ENCODE results near the gene DNAAF6. TPM values are rescaled to one million over a fixed set of nuclear protein-coding genes. Genes with fewer than 3 reads are reported as not detected.
"Not testable (repeated sequence)": the region's sequence is repeated elsewhere in the genome, so short reads cannot be mapped to it uniquely, and the experiment has no call there.

The DNAAF6 gene
- total RNA-seq, 6 experiments from 2014 or later = not detected

DNA sequence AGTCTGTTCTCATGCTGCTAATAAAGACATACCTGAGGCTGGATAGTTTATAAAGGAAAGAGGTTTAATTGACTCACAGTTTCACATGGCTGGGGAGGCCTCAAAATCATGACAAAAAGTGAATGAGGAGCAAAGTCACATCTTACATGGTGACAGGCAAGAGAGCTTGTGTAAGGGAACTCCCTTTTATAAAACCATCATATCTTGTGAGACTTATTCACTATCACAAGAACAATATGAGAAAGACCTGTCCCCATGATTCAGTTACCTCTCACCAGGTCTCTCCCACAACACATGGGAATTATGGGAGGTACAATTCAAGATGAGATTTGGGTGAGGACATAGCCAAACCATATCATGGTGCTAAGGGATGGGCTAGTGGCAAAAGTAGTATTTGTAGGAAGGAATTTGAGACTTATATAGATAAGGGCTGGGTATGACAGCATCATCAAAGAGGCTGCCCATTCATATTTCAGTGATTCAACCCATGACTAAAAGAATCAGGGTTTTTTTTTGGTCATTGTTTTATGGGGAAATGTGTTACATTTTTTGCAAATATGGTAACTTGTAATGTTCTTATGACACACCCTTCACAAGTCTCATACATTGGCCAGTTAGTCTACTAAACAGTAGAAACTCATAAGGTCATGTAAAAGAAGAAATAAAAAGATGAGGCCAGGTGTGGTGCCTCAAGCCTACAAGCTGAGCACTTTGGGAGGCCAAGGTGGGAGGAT is 34.9 kb upstream of the DNAAF6 start:
- Mint-ChIP-seq H3K9me3 (no peaks in the 10 kb centered on the region), H3K4me3 (no peak overlapping the region), H3K4me1 (ENCODE audit: low read depth) (no peaks in the 10 kb centered on the region), H3K27ac (no peak overlapping the region), H3K36me3 (ENCODE audit: low read depth) (no peaks in the 10 kb centered on the region), H3K27me3 (ENCODE audit: insufficient read depth) (peaks cover under 1% of the 10 kb centered on the region; the same call in 1 of the 2 replicates)
- TF ChIP-seq, protein P1, sequence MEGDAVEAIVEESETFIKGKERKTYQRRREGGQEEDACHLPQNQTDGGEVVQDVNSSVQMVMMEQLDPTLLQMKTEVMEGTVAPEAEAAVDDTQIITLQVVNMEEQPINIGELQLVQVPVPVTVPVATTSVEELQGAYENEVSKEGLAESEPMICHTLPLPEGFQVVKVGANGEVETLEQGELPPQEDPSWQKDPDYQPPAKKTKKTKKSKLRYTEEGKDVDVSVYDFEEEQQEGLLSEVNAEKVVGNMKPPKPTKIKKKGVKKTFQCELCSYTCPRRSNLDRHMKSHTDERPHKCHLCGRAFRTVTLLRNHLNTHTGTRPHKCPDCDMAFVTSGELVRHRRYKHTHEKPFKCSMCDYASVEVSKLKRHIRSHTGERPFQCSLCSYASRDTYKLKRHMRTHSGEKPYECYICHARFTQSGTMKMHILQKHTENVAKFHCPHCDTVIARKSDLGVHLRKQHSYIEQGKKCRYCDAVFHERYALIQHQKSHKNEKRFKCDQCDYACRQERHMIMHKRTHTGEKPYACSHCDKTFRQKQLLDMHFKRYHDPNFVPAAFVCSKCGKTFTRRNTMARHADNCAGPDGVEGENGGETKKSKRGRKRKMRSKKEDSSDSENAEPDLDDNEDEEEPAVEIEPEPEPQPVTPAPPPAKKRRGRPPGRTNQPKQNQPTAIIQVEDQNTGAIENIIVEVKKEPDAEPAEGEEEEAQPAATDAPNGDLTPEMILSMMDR (IDR thresholded peaks at IDR 0.05) = no peak
- DNase-seq = no peak

DNA sequence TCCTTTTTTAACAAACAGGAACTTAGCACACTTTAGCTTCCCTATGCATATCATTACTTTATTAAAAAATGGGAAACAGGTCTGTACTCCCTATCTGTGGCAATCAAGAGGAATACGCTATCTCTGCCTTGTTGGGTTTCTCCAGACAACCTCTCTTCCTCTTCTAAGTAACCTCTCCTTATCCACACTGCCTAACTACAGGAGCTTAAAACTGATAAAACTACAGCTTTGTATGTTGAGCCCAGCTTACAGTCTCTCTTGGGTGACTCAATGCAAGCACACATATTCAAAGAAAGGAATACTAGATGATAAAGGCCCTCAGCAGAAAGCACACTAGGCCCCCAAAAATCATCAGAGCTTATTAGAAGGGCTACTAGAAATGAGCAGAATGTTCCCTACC is 9.1 kb upstream of the DNAAF6 start:
- no peaks in the 10 kb centered on the region for H3K4me1 Mint-ChIP-seq (ENCODE audit: low read depth)
- H3K4me3 Mint-ChIP-seq = no peak overlapping the region
- H3K27me3 Mint-ChIP-seq (ENCODE audit: insufficient read depth) = peaks cover 2% of the 10 kb centered on the region; the same call in 1 of the 2 replicates
- no peak overlapping the region for H3K27ac Mint-ChIP-seq
- no peaks in the 10 kb centered on the region for H3K36me3 Mint-ChIP-seq (ENCODE audit: low read depth)
- TF ChIP-seq, protein P1 (IDR thresholded peaks at IDR 0.05) = no peak
- no peaks in the 10 kb centered on the region for H3K9me3 Mint-ChIP-seq
- DNase-seq = no peak

DNA sequence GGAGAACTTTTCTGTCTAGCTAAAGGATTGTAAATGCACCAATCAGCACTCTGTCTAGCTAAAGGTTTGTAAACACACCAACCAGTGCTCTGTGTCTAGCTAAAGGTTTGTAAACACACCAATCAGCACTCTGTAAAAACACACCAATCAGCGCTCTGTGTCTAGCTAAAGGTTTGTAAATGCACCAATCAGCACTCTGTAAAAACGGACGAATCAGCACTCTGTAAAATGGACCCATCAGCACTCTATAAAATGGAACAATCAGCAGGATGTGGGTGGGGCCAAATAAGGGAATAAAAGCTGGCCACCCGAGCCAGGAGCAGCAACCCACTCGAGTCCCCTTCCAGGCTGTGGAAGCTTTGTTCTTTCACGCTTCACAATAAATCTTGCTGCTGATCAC is 8.3 kb upstream of the DNAAF6 start:
- not testable (repeated sequence) for DNase-seq; H3K27me3 Mint-ChIP-seq (ENCODE audit: insufficient read depth); H3K9me3 Mint-ChIP-seq; H3K4me1 Mint-ChIP-seq (ENCODE audit: low read depth); H3K4me3 Mint-ChIP-seq; H3K27ac Mint-ChIP-seq; H3K36me3 Mint-ChIP-seq (ENCODE audit: low read depth)

DNA sequence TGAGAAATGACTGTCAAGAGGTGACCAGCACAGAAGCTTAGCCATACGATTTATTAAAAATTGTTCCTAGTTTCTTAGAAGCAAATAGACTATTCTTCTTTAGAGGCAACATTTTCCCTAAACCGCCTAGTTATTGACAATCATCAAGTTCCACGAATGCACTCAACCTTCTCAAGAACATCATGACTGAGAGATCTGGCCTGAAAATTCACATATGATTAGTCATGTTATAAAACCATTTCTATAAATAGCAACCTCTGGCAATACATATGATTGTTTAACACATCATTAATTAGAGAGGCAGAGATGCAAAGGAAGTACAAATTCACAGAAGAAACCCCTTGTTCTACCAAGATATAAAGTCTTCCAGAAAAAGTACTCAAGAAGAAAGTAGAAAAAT is 6.9 kb upstream of the DNAAF6 start:
- TF ChIP-seq, protein P1 (IDR thresholded peaks at IDR 0.05) = no peak
- no peaks in the 10 kb centered on the region for H3K27me3 Mint-ChIP-seq (ENCODE audit: insufficient read depth)

DNA sequence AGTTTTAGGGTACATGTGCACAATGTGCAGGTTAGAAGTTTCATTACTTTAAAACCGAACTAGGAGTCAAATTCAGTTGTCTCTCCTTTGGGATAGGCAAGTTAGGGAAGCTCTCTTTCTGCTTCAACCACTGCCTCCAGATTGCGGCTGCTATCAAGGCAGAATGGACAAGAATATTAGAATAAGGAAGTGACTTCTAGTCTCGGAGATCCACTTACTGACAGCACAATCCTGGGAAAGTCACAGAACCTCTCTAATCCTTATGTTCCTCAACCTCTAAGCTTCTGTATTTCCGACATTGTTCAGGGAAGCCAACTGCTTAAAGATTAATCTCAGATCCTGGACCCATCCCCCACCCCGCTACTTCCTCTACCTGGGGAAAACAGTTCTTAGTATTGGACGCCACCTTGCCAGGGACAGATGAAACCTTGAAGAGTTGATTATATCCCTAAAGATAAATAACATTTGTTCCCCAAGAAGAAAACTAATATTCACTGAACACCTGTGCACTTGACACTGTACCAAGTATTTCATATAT is 2.3 kb upstream of the DNAAF6 start:
- Mint-ChIP-seq H3K27me3 (ENCODE audit: insufficient read depth) (peaks cover 5% of the 10 kb centered on the region; the same call in 1 of the 2 replicates), H3K9me3 (no peaks in the 10 kb centered on the region)

More for the DNA sequence above, 6.9 kb upstream of the DNAAF6 start:
- H3K27ac Mint-ChIP-seq = no peak overlapping the region
- H3K4me1 Mint-ChIP-seq (ENCODE audit: low read depth) = no peaks in the 10 kb centered on the region
- no peaks in the 10 kb centered on the region for H3K36me3 Mint-ChIP-seq (ENCODE audit: low read depth)
- no peaks in the 10 kb centered on the region for H3K9me3 Mint-ChIP-seq
- H3K4me3 Mint-ChIP-seq = no peak overlapping the region
- DNase-seq = no peak

DNA sequence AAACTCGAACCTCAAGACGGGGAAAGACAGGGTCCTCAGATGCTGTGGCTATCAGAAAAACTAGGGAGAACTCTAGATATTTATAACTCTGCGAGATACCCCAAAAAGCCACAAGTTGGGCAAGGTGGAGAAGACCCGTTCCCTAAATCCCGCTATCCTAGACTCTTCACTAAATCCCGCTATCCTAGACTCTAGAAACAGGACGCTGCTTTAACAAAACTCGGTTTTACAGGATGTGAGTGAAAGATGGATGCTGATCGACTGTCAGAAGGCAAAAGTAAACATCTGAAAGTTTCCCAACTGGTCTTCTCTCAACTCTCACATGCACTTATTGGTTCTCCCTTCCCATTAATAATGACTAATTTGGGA is 270 bp downstream of the DNAAF6 start:
- peak overlapping the region; percentile 84; the same call in 1 of the 2 replicates for H3K4me3 Mint-ChIP-seq

More for the DNA sequence above, 2.3 kb upstream of the DNAAF6 start:
- Mint-ChIP-seq H3K27ac (no peak overlapping the region), H3K4me1 (ENCODE audit: low read depth) (no peaks in the 10 kb centered on the region), H3K4me3 (no peak overlapping the region), H3K36me3 (ENCODE audit: low read depth) (no peaks in the 10 kb centered on the region)
- no peak for DNase-seq
- TF ChIP-seq, protein P1 (IDR thresholded peaks at IDR 0.05) = no peak

More for the DNA sequence above, 270 bp downstream of the DNAAF6 start:
- Mint-ChIP-seq H3K27me3 (ENCODE audit: insufficient read depth) (peaks cover 5% of the 10 kb centered on the region), H3K4me1 (ENCODE audit: low read depth) (no peaks in the 10 kb centered on the region), H3K36me3 (ENCODE audit: low read depth) (no peaks in the 10 kb centered on the region), H3K27ac (no peak overlapping the region), H3K9me3 (no peaks in the 10 kb centered on the region)
- TF ChIP-seq, protein P1 (IDR thresholded peaks at IDR 0.05) = no peak
- DNase-seq = no peak
